ENCODE data around the gene RERG. TPM values are rescaled to one million over a fixed set of nuclear protein-coding genes. Genes with fewer than 3 reads are reported as not detected.
"Not testable (repeated sequence)": the region's sequence is repeated elsewhere in the genome, so short reads cannot be mapped to it uniquely, and the experiment has no call there.

The RERG gene
- total RNA-seq, 1 donor from 2014 or later = 0.13 TPM

DNA sequence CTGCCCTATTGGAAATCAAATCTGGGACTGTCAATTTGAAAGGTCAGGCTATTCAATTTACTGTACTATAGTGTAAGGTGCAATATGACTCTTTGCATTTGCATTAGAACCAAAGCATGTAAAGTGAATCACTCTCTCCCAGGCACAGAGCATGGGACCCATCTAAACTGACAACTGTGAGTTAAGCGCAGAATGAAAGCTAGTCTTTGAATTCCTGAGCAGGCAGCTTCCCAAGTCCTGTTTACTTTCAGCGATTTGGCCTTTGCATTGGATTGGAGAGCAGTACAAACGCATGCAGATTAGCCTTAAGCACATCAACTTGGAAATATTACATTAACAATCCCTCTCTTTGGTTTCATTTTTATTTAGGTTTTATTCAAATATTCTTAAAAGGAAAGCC, 74.6 kb downstream of the RERG start:
- DNase-seq (ENCODE audit: low read depth, low spot score) = no peak

DNA sequence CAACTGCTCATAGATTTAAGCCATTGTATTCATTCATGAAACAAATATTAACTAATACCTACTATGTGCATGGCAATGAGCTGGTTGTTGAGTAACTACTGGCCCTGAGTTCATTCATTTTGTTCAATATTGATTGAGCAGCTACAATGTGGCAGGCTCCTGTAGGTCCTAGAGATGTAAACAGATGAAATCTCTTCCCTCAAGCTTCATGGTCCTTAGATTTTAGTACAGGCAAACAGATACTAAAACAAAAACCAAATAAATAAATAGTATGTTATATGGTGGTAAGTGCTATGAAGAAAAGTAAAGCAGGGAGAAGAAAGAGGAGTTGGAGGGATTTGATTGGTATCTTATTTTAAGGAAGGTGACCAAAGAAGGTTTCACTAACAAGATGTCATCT, 77.8 kb downstream of the RERG start:
- no peak for DNase-seq (ENCODE audit: low read depth, low spot score)

- DNase-seq (ENCODE audit: low read depth, low spot score) = no peak
Observed at GRCh38 chr12:15142711-15143110, 78.5 kb downstream of the RERG start.

GRCh38 chr12:15131431-15131830, 89.8 kb downstream of the RERG start:
- no peak for DNase-seq (ENCODE audit: low read depth, low spot score)

DNA sequence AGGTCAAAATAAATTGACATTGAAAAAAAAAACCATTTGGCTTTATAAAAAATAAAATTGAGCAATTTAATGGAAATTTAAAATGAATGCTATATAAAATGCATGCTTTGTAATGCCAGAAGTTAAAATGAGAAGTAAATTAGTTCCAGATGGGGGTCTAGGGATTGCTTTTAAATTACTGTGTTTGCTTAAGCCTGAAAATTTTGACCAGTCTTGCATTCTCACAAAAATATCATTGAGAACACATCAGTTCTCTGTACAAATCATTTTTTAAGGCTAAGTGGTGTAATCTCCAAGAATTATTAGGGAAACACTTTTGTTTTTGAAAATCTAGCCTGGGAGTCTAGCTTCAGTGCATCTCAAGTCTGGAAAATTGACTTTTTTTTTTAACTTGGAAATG, 90.7 kb downstream of the RERG start:
- no peak for DNase-seq (ENCODE audit: low read depth, low spot score)

- no peak for DNase-seq (ENCODE audit: low read depth, low spot score)
Observed at GRCh38 chr12:15123401-15123800, 97.8 kb downstream of the RERG start.

DNA sequence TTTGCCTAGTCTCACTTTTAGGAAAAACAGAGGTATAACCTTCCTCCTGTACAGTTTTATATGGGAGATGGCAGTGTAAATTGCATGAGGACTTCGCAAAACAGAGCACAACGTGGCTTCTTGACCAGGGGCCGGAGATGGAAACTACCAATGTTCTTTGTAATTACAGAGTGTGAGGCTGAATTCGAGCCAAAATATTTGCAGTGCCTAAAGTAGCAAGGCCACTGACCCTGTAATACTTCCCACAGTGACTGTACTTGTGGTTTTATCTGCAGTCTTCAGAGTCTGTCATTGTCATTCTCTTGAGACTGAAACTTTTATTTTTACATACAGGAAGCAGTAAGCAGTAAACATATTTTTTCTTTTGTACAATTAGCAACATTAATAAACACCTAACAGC, 98.9 kb downstream of the RERG start:
- DNase-seq (ENCODE audit: low read depth, low spot score) = no peak

GRCh38 chr12:15118955-15119354, 102.3 kb downstream of the RERG start:
- no peak for DNase-seq (ENCODE audit: low read depth, low spot score)

DNA sequence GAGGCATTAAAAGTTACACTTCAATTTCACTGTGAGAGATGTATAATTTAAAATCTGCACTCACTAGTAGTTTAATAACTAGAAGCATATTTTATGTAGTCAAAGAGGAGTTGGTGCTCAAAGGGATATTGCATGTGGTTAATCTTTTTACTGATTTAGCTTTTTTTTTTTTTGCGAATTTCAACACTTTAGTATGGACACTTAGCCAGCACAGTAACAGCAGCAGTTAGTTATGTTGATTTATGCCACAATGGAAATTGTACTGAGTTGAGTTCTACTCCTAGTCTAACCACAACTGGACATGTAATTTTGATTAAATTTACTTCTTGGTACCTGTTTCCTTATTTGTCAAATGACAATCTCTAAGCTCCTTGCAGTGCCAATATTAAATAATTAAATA, 104.2 kb downstream of the RERG start:
- DNase-seq (ENCODE audit: low read depth, low spot score) = no peak

DNA sequence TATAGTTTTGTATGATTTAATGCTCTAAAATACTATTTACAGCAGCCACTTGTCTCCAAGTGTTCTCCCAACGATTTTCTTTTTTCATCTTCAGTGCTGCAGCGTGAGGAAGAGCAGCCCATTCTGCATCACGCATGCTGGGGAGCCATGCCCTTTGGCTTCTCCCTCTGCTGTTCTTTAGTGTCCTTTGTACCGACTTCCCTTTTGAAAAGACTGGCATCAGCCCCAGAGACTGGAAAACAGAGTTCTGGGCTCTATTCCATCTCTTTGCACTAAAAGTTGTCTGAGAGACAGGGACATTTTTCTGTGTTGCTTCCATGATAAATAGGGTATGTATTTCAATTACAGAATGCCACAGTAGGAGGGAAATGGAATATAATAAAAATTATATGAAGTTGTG, 105.1 kb downstream of the RERG start:
- DNase-seq (ENCODE audit: low read depth, low spot score) = no peak

- DNase-seq (ENCODE audit: low read depth, low spot score) = no peak
Observed at GRCh38 chr12:15115434-15115833, 105.8 kb downstream of the RERG start.

- DNase-seq (ENCODE audit: low read depth, low spot score) = no peak
Observed at GRCh38 chr12:15114501-15114900, 106.7 kb downstream of the RERG start.

DNA sequence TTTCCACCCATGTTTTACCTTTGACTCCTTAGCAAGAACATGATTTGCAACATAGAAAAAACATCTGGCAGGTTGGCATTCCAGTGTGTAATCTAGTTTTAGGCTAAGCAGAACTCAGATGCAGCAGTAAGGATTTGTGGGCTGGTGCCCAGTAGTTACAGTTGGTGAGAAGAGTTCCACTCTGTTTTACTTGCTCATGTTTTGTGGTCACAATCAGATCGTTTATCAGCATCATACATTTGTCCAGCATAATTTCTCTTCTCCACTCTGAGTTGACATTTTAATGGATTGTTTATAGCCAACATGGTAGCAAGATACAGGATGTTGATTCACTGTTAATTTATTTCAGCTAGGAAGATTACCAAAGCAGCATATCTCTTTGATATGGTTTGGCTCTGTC, 128.4 kb downstream of the RERG start:
- no peak for DNase-seq (ENCODE audit: low read depth, low spot score)

DNA sequence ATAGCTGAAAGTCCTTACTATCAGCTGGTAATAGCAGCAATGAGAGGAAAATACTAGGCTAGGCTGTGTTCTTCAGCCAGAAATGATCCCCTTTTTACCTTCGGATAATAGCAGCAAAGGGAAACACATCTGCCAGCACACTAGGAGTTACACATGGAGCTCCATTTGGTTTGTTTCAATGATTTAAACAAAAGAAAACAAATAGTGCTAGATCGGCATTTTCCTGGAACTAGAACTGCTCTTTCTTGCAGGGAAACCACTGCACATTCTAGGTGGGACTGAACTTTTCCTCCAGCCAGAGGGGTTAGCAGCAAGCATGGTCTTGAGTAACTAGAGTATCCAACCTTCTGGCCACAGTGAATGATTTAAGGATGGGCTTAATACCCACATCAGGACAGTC, 130.8 kb downstream of the RERG start:
- no peak for DNase-seq (ENCODE audit: low read depth, low spot score)

- no peak for DNase-seq (ENCODE audit: low read depth, low spot score)
Observed at GRCh38 chr12:15088105-15088504, 133.1 kb downstream of the RERG start.

DNA sequence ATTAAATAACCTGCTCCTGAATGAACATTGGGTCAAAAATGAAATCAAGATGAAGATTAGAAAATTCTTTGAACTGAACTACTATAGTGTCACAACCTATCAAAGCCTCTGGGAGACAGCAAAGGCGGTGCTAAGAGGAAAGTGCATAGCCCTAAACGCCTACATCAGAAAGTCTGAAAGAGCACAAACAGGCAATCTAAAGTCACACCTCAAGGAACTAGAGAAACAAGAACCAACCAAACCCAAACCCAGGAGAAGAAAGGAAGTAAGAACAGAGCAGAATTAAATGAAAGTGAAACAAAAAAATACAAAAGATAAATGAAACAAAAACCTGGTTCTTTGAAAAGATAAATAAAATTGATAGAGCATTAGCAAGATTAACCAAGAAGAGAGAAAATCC, 143.5 kb downstream of the RERG start:
- not testable (repeated sequence) for DNase-seq (ENCODE audit: low read depth, low spot score)

DNA sequence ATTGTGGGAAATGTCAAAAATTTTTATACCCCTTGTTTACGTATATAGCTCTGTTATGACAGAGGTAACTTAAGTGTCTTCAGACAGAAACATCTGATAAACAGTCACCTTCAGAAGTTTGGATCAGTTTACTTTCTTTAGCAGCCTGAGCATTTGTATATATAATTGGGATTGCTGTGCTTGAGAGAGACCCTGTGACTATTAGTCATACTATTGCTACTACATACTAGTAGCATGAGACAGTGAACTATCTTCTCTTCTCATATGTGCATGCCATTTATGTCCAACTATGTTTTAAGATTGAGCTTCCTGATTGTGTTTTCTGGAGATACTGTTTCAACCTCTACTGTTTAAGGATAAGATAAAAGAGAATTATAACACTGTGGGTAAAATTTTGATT, 146.9 kb downstream of the RERG start:
- no peak for DNase-seq (ENCODE audit: low read depth, low spot score)

- no peak for DNase-seq (ENCODE audit: low read depth, low spot score)
Observed at GRCh38 chr12:15059123-15059522, 162.1 kb downstream of the RERG start.

Other genes with a start within 250 kb of the RERG start
- gene PDE6H, start 248.4 kb downstream of the RERG start, total RNA-seq = not detected in 2 replicates
- not detected in 2 replicates for gene PTPRO, start 101.1 kb upstream of the RERG start, total RNA-seq